ENCODE data around the gene EML6.

The EML6 gene

DNA sequence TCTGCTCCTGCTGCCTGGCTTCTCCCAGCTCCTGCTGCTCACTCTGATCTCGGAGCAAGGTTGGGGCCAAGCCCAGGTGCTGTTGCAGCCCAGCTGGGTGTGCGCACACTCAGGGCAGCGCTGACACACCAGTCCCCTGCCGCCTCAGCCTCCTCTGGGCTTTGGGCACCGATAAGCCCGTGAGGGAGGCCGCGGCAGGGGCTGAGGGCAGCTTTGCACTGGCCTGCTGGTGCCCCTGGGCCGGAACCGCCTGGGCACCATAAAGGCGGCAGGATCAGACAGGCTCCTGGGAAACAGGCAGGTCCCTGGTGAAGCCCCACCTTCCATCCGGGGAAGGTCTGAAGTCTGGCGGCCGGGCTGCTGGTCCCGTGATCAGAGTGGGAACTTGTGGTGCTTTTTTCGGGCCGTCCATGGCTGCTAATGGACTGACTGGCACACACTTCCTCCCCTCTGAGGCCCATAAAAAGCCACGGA lies 14.1 kb upstream of the EML6 start:
- Mint-ChIP-seq H3K4me1 (no peaks in the 10 kb centered on the region), H3K9me3 (no peaks in the 10 kb centered on the region), H3K36me3 (ENCODE audit: low read depth) (no peaks in the 10 kb centered on the region), H3K27ac (no peak overlapping the region), H3K4me3 (no peak overlapping the region), H3K27me3 (ENCODE audit: low read depth, poor library complexity) (peaks cover 8% of the 10 kb centered on the region)
- TF ChIP-seq, protein P1, sequence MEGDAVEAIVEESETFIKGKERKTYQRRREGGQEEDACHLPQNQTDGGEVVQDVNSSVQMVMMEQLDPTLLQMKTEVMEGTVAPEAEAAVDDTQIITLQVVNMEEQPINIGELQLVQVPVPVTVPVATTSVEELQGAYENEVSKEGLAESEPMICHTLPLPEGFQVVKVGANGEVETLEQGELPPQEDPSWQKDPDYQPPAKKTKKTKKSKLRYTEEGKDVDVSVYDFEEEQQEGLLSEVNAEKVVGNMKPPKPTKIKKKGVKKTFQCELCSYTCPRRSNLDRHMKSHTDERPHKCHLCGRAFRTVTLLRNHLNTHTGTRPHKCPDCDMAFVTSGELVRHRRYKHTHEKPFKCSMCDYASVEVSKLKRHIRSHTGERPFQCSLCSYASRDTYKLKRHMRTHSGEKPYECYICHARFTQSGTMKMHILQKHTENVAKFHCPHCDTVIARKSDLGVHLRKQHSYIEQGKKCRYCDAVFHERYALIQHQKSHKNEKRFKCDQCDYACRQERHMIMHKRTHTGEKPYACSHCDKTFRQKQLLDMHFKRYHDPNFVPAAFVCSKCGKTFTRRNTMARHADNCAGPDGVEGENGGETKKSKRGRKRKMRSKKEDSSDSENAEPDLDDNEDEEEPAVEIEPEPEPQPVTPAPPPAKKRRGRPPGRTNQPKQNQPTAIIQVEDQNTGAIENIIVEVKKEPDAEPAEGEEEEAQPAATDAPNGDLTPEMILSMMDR (IDR thresholded peaks at IDR 0.05) = no peak
- no peak for DNase-seq

DNA sequence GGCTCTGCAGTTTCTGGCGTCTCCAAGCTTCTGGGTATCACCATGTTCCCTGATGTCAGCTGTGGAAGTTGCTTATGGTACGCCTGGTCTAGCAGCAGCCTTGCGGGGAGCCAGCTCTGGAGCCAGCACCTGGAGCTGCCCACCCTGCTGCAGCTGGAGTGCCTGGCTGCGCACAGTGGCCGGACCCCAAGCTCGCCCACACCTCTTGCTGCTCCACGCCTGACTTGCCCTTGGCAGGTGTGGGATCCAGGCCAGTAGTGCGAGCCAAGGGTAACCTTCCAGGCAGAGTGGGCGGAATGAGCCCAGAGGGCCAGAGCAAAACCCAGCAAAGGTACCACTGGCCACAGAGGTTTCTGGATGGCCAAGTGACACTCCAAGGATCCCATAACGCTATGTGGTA lies 13.2 kb upstream of the EML6 start:
- Mint-ChIP-seq H3K4me1 (no peaks in the 10 kb centered on the region), H3K9me3 (no peaks in the 10 kb centered on the region), H3K4me3 (no peak overlapping the region), H3K27ac (no peak overlapping the region), H3K27me3 (ENCODE audit: low read depth, poor library complexity) (peaks cover 8% of the 10 kb centered on the region), H3K36me3 (ENCODE audit: low read depth) (no peaks in the 10 kb centered on the region)
- no peak for DNase-seq
- TF ChIP-seq, protein P1 (IDR thresholded peaks at IDR 0.05) = no peak

DNA sequence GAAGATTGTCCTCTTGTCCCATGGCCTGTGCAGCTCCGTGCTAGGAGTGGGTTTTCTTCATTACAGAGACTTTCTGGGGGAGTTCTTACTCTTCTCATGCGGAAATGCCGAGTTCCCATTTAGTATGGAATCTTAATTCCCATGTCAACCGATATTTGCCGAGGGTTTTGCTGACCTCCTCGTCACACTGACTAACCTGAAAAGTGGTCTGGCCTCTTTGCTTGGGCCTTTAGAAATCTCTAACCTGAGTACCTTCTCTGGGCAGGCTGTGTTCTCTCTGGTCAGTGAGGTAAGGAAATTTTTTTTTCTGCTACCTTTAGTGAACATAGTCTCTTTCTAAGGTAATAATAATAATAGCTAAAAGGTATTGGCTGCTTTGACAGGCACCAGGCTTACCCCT lies 10.9 kb upstream of the EML6 start:
- H3K36me3 Mint-ChIP-seq (ENCODE audit: low read depth) = no peaks in the 10 kb centered on the region
- TF ChIP-seq, protein P1 (IDR thresholded peaks at IDR 0.05) = no peak
- no peaks in the 10 kb centered on the region for H3K9me3 Mint-ChIP-seq
- H3K27ac Mint-ChIP-seq = no peak overlapping the region
- H3K4me3 Mint-ChIP-seq = no peak overlapping the region
- DNase-seq = no peak
- H3K27me3 Mint-ChIP-seq (ENCODE audit: low read depth, poor library complexity) = peaks cover 22% of the 10 kb centered on the region
- H3K4me1 Mint-ChIP-seq = no peaks in the 10 kb centered on the region

DNA sequence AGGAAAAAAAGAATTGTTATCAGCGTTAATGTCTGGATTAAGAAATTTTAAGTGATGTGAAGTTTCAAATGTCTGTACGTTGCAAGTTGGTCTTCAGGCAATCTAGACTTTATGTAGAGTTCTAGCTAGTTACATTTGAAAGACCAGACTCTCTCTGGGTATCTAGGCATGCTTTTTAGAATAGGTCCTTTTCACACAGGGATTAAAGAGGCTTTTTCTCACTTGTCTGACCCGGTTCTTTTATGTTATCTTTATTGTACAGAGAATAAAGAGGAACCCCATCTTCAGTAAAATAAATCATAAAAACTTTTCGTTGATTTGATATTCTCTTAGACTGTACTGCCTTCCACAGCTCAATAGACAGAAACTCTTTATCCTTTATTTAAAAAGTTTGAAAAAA lies 8.5 kb upstream of the EML6 start:
- Mint-ChIP-seq H3K27me3 (ENCODE audit: low read depth, poor library complexity) (peaks cover 47% of the 10 kb centered on the region), H3K27ac (no peak overlapping the region), H3K4me3 (no peak overlapping the region), H3K4me1 (no peaks in the 10 kb centered on the region), H3K36me3 (ENCODE audit: low read depth) (no peaks in the 10 kb centered on the region), H3K9me3 (peaks cover 9% of the 10 kb centered on the region)
- TF ChIP-seq, protein P1 (IDR thresholded peaks at IDR 0.05) = no peak
- DNase-seq = no peak

DNA sequence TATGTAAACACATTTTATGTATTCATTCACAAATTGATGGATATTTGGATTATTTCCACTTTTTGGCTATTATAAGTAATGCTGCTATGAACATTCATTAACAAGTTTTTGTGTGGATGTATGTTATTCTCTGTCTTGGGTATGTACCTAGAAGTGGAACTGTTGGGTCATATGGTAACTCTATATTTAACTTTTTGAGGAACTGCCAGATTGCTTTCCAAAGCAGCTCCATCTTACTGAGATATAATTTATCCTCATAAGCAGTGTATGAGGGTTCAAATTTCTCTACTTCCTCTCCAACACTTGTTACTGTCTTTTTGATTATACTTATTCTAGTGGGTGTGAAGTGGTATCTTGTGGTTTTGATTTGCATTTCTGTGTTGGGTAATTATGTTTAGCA lies 7.1 kb upstream of the EML6 start:
- no peak overlapping the region for H3K4me3 Mint-ChIP-seq
- H3K27me3 Mint-ChIP-seq (ENCODE audit: low read depth, poor library complexity) = peaks cover 56% of the 10 kb centered on the region
- H3K4me1 Mint-ChIP-seq = no peaks in the 10 kb centered on the region
- TF ChIP-seq, protein P1 (IDR thresholded peaks at IDR 0.05) = no peak
- no peak overlapping the region for H3K27ac Mint-ChIP-seq
- H3K36me3 Mint-ChIP-seq (ENCODE audit: low read depth) = no peaks in the 10 kb centered on the region
- peaks cover 9% of the 10 kb centered on the region for H3K9me3 Mint-ChIP-seq
- DNase-seq = no peak

DNA sequence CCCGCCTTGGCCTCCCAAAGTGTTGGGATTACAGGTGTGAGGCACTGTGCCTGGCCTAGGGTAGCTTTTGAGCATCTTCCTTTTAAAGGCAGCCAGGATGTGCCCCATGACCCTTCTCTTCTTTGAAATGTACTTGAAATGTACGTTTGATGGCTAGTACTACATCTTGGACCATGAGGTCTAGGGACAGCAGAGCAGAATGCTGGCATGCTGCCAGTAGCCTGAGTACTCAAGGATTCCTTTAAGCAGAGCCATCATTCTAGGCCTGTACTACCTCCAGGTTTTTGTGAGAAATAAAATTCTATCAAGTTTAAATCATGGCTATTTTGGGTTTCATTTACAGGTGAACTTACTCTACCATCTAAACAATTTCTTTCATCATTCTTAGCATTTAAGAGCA lies 2.9 kb upstream of the EML6 start:
- peaks cover 9% of the 10 kb centered on the region for H3K9me3 Mint-ChIP-seq
- no peak overlapping the region for H3K27ac Mint-ChIP-seq
- no peak for DNase-seq
- H3K4me1 Mint-ChIP-seq = peaks cover 17% of the 10 kb centered on the region
- H3K27me3 Mint-ChIP-seq (ENCODE audit: low read depth, poor library complexity) = peaks cover 86% of the 10 kb centered on the region
- TF ChIP-seq, protein P1 (IDR thresholded peaks at IDR 0.05) = no peak
- H3K36me3 Mint-ChIP-seq (ENCODE audit: low read depth) = no peaks in the 10 kb centered on the region
- no peak overlapping the region for H3K4me3 Mint-ChIP-seq

Data from nephron progenitor cell (in vitro differentiated cells).